Measurements from ENCODE around the gene FAM240B.

The FAM240B gene

DNA sequence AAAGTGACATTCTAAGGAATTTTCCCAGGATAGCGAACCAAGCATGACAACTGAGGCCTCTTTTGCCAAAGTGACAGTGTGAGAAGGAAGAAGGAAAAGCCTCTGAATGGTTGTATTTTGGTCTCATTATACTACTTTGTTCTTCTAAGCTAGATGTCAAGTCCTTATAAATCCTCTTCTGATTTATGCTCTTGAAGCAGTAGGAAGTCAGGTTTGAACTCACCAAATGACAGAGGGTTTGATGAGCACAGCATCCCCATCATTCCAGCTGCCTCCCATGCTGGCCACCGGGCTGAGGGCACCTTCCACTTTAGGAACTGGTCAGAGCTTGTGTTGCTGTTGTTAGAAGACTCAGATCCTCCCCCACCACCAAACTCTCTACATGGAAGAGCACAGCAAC lies 44.1 kb downstream of the FAM240B start:
- Histone ChIP-seq H3K79me2 (ENCODE audit: insufficient read depth, low read length) (no peaks in the 10 kb centered on the region), H3K4me2 (ENCODE audit: low read depth, low read length, poor library complexity, severe bottlenecking) (no peak overlapping the region), H3K36me3 (ENCODE audit: insufficient read depth, low read length) (no peaks in the 10 kb centered on the region), H3F3A (ENCODE audit: low read depth) (no peaks in the 10 kb centered on the region), H3K4me3 (ENCODE audit: low read length, poor library complexity, severe bottlenecking) (no peak overlapping the region), H4K20me1 (ENCODE audit: insufficient read depth, low read length, poor library complexity, severe bottlenecking) (no peaks in the 10 kb centered on the region), H3K9me2 (replicated peaks; ENCODE audit: low read depth, low read length) (no peaks in the 10 kb centered on the region), H3K9ac (ENCODE audit: low read depth, low read length, poor library complexity, severe bottlenecking) (no peak overlapping the region), H3K9me3 (ENCODE audit: insufficient read depth, low read depth, low read length) (peaks cover 3% of the 10 kb centered on the region; the same call in 1 of the 2 replicates), H2AFZ (ENCODE audit: low read length) (no peak overlapping the region), H3K27me3 (ENCODE audit: insufficient read depth, low read length, poor library complexity, severe bottlenecking) (no peaks in the 10 kb centered on the region), H3K4me1 (ENCODE audit: insufficient read depth, low read length, poor library complexity, severe bottlenecking) (no peaks in the 10 kb centered on the region)
- TF ChIP-seq, protein P1, sequence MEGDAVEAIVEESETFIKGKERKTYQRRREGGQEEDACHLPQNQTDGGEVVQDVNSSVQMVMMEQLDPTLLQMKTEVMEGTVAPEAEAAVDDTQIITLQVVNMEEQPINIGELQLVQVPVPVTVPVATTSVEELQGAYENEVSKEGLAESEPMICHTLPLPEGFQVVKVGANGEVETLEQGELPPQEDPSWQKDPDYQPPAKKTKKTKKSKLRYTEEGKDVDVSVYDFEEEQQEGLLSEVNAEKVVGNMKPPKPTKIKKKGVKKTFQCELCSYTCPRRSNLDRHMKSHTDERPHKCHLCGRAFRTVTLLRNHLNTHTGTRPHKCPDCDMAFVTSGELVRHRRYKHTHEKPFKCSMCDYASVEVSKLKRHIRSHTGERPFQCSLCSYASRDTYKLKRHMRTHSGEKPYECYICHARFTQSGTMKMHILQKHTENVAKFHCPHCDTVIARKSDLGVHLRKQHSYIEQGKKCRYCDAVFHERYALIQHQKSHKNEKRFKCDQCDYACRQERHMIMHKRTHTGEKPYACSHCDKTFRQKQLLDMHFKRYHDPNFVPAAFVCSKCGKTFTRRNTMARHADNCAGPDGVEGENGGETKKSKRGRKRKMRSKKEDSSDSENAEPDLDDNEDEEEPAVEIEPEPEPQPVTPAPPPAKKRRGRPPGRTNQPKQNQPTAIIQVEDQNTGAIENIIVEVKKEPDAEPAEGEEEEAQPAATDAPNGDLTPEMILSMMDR (conservative IDR thresholded peaks at IDR 0.05; ENCODE audit: low read length), result no peak

DNA sequence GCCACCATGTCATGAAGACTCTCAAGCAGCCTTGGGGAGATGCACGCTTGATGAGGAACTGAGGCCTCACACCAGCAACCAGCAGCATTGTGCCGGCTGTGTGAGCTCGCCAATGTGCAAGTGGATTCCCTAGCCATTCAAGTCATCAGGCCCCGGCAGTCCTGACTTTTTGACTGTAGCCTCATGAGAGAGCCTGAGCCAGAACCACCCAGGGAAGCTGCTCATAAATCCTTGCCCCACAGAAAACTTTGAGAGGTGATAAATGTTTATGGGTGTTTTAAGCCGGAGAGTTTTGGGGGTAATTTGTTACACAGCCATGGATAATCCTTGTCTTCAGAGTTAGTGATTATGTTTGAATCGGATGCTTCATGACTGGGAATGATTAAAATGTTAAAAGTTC lies 44.7 kb downstream of the FAM240B start:
- TF ChIP-seq, protein P1 (conservative IDR thresholded peaks at IDR 0.05; ENCODE audit: low read length), result no peak
- no peak for TF ChIP-seq EZH2phosphoT487 (IDR thresholded peaks at IDR 0.05; ENCODE audit: borderline replicate concordance)
- Histone ChIP-seq H3K4me3 (ENCODE audit: low read length, poor library complexity, severe bottlenecking) (no peak overlapping the region), H3K79me2 (ENCODE audit: insufficient read depth, low read length) (no peaks in the 10 kb centered on the region), H2AFZ (ENCODE audit: low read length) (no peak overlapping the region), H3K9me3 (ENCODE audit: insufficient read depth, low read depth, low read length) (peaks cover 3% of the 10 kb centered on the region; the same call in 1 of the 2 replicates), H3K9ac (ENCODE audit: low read depth, low read length, poor library complexity, severe bottlenecking) (no peak overlapping the region), H3F3A (ENCODE audit: low read depth) (no peaks in the 10 kb centered on the region), H3K4me1 (ENCODE audit: insufficient read depth, low read length, poor library complexity, severe bottlenecking) (no peaks in the 10 kb centered on the region), H3K9me2 (replicated peaks; ENCODE audit: low read depth, low read length) (no peaks in the 10 kb centered on the region), H3K36me3 (ENCODE audit: insufficient read depth, low read length) (no peaks in the 10 kb centered on the region), H3K27me3 (ENCODE audit: insufficient read depth, low read length, poor library complexity, severe bottlenecking) (no peaks in the 10 kb centered on the region), H3K4me2 (ENCODE audit: low read depth, low read length, poor library complexity, severe bottlenecking) (no peak overlapping the region), H4K20me1 (ENCODE audit: insufficient read depth, low read length, poor library complexity, severe bottlenecking) (no peaks in the 10 kb centered on the region)

GRCh38 chr9:38673399-38674193 lies 46.3 kb downstream of the FAM240B start:
- Histone ChIP-seq H3K27me3 (ENCODE audit: insufficient read depth, low read length, poor library complexity, severe bottlenecking) (no peaks in the 10 kb centered on the region), H3K4me1 (ENCODE audit: insufficient read depth, low read length, poor library complexity, severe bottlenecking) (no peaks in the 10 kb centered on the region), H3K4me3 (ENCODE audit: low read length, poor library complexity, severe bottlenecking) (no peak overlapping the region), H3K36me3 (ENCODE audit: insufficient read depth, low read length) (no peaks in the 10 kb centered on the region), H2AFZ (ENCODE audit: low read length) (no peak overlapping the region), H3K4me2 (ENCODE audit: low read depth, low read length, poor library complexity, severe bottlenecking) (no peak overlapping the region), H3K79me2 (ENCODE audit: insufficient read depth, low read length) (no peaks in the 10 kb centered on the region), H3K9me2 (replicated peaks; ENCODE audit: low read depth, low read length) (no peaks in the 10 kb centered on the region), H3K9me3 (ENCODE audit: insufficient read depth, low read depth, low read length) (no peaks in the 10 kb centered on the region), H3K9ac (ENCODE audit: low read depth, low read length, poor library complexity, severe bottlenecking) (no peak overlapping the region), H3F3A (ENCODE audit: low read depth) (no peaks in the 10 kb centered on the region), H4K20me1 (ENCODE audit: insufficient read depth, low read length, poor library complexity, severe bottlenecking) (no peaks in the 10 kb centered on the region)
- TF ChIP-seq EZH2phosphoT487 (IDR thresholded peaks at IDR 0.05; ENCODE audit: borderline replicate concordance), result no peak
- TF ChIP-seq, protein P1 (conservative IDR thresholded peaks at IDR 0.05; ENCODE audit: low read length), result no peak

All from Loucy (cell line).